Central memory CD4-positive, alpha-beta T cell (primary cell): ENCODE measurements around the gene INTU.
"Not testable (repeated sequence)": the region's sequence is repeated elsewhere in the genome, so short reads cannot be mapped to it uniquely, and the experiment has no call there.

Source experiments
- DNase-seq: peaks from one replicate; pipeline ENCODE4 v3.0.0; 2022

Gene INTU

DNA sequence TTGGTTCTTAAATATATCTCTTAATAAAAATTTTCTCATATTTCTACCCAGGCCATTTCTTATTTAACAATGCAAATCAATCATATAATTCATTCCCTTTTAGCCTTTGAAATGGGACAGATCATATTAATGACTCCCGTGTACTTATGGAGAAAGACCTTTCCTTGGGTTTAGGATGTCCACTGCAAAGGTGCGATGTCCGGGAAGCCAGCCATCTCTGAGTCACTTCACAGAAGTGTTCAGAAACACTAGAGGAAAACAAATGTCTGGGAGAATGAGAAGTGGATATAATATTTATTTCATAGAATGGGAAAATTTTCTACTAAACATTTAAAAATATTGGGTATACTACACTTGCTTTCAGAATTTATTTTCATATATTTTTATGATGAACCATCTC lies 15.3 kb downstream of the INTU start:
- DNase-seq: no peak

DNA sequence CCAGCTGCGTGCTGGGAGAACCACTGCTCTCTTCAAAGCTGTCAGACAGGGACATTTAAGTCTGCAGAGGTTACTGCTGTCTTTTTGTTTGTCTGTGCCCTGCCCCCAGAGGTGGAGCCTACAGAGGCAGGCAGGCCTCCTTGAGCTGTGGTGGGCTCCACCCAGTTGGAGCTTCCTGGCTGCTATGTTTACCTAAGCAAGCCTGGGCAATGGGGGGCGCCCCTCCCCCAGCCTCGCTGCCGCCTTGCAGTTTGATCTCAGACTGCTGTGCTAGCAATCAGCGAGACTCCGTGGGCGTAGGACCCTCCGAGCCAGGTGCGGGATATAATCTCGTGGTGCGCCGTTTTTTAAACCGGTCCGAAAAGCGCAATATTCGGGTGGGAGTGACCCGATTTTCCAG lies 22.8 kb downstream of the INTU start:
- not testable (repeated sequence) for DNase-seq

DNA sequence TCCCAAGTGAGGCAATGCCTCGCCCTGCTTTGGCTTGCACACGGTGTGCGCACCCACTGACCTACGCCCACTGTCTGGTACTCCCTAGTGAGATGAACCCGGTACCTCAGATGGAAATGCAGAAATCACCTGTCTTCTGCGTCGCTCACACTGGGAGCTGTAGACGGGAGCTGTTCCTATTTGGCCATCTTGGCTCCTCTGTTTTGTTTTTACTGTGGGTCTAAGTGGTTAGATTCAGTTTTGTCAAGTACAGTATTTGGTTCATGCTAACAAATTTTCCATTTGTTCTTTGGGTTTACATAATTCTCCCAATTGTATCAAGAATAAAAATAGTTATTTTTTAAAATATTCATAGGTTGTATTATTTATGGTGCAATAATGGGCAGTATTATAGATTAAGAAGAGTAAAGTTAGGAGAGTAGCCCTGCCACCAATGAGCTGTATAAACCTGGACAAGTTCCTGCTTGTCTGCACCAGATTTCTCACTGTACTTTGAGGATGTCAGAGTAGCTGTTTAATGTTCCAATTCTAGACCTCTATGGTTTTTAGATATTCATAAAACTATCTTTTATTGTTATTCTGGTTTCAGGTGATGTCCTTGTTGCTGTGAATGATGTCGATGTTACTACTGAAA lies 23.4 kb downstream of the INTU start:
- DNase-seq: no peak

DNA sequence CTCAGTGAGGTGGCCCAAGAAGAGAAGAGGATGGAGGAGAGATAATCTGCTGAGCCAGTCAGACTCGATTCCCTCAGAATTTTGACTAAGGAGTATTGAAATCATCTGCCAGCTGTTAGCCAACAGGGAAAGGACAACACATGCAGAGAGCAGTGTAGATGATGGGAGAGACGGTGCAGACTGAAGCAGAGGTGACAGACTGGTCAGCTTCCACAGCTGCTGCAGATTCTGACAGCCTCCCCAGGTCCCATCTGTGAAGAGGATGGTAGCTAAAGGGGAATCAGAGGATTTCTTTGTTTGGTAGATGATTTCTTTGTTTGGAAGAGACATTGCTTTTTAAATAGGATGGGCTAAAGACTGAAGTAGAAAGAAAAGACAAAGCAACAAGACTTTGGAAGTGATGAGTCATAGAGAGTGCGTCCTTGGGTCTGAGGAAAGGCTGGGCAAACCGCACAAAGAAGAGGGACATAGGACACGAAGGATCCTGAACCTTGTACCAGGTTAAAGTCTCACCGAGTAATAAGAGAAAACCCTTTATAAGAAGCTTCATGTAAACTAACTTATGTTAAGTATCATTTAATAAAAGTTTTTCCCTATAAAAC lies 27.6 kb downstream of the INTU start:
- no peak for DNase-seq

DNA sequence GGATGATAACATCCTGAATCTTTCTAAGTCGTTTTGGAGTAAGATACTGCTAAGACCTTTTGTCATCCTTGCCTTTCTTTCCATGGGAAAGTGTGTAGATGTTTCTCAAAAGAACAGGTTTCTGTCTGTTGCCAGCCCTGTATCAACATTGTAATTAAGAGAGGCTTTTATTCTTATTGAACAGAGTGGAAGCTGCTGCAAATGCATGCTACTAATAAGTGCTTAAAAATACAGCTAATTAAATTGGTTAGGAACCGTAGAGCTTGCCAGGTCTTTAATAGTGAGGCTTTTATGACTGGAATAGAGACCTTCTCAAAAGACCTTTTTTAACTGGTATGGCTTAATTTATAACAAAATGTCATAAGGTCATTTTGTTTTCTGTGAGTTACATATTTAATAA lies 34.4 kb downstream of the INTU start:
- DNase-seq: no peak

DNA sequence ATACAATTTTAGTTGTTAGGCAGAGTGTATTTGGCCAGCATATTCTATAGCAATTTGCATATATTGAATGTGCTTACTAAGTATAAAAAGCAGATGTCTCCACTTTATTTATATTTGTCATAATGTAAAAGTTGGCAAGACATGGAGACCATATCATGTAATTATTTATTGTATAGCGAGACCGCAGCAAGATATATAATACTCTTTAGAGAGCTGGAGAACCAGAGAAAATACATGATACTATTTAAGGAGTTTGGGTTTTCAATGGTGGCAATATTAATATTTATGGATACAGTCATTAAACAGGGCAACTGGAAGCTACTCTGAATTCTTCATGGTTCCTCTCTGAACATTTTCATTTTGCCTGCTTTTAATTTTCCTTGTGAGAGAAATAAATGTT lies 35.0 kb downstream of the INTU start:
- DNase-seq: no peak

DNA sequence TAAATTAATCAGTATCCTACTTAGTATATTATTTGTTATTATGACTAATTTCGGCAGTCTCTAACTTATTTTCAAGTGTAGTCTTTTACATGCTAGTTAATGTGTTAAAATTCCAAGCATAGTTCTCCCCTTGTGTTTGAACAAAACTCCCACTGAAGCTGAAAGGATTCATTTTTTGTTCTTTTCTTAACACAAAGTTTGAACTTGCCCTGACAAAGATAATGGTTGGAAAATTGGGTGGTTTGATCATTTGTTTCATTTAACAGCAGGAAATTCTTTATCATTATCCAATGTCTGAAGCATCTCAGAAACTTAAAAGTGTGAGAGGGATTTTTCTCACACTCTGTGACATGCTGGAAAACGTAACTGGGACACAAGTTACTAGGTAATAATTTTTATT lies 36.0 kb downstream of the INTU start:
- DNase-seq: no peak

DNA sequence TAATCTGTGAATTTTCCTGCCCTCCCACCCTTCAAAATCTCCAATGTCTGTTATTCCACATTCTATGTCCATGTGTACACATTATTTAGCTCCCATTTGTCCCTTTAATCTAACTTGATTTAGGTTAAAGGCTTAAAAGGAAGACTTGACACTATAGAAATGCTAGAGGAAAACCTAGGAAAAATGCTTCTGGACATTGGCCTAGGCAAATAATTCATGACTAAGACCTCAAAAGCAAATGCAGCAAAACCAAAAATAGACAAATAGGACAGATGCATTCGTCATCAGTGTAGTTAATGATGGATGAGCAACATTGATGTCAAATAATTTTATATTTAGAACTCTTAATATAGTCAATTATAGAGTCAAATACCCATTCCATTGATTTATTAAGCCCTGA lies 36.9 kb downstream of the INTU start:
- DNase-seq: no peak

DNA sequence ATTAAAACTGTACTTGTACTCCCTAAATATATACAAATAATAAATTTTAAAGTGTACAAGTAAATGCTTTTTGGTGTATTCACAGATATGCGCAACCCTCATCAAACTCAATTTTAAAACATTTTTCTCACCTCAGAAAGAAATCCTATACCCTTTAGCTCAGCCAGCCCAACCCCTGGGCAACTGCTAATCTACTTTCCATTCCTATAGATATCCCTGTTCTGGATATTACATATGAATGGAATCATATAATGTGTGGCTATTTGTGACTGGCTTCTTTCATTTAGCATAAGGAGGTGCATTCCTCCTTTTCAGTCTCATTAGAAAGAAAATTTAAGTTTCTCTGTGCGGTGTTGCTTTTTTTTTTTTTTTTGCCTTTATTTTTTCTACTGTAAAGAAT lies 39.4 kb downstream of the INTU start:
- no peak for DNase-seq

DNA sequence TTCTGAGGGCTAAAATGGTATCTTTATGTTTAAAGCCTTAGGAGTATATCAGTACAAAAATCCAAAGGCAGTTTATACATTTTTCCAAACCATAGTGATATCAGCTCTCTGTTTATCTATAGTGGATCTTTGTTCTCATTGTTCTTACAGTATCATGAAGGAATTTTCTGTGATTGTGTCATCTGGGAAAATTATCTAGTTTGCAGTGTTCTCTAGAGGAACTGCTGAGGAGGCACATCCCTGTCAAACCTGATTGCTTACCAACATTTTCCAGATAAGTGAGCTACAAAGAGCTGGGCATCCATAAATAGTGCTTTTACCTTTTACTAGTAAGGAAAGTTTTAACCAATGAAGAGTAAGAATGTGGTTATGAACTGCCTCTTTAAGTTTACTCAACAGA lies 52.5 kb downstream of the INTU start:
- no peak for DNase-seq

DNA sequence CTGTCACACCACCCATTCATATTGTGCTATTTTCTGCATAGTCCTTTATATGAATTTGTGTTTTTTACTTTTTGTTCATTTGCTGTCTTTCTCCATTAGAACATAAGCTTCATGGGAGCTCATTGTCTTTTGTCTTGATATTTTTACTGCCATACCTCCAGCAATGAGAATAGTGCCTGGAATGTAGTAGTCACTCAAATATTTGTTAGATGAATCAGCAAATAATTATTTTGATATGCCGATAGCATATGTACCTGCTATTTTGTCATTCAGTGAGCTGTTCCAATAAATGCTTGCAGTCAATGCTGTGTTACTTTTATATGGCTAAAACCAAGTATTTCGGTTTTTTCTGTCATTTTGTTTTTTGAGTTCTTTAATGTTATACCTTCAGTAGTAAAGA lies 53.9 kb downstream of the INTU start:
- no peak for DNase-seq

DNA sequence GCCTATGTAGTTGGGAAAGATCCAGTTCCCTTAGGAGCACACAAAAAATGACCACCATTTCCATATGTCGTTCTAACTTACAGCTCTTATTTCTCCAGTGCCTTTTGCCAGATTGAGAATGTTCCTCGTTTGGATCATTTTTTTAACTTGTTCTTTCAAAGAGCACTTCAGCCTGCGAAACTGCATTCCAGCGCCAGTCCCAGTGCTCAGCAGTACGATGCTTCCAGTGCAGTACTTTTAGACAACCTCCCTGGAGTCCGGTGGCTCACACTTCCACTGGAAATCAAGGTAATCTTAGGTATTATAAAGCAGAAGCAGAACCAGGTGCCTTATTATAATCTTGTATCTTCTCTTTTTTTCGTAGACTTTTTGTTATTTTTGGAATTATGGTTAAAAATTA lies 54.8 kb downstream of the INTU start:
- no peak for DNase-seq

DNA sequence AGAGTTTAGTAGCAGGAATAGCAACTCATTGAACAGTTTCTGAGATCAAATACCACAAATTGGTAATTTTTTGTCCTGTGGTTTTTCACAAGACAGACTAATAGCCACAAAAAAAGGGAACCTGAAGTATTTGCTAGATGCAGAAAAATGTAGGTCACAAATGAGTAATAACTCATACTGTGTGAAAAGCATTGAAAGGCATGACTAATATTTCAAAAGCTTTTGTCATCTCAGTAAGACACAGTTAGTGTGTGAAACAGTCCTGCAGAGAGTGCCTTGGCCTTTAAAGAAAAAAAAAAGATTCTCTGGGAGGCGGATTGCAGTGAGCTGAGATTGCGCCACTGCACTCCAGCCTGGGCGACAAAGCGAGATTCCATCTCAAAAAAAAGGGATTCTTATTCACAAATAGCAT lies 66.0 kb downstream of the INTU start:
- no peak for DNase-seq

DNA sequence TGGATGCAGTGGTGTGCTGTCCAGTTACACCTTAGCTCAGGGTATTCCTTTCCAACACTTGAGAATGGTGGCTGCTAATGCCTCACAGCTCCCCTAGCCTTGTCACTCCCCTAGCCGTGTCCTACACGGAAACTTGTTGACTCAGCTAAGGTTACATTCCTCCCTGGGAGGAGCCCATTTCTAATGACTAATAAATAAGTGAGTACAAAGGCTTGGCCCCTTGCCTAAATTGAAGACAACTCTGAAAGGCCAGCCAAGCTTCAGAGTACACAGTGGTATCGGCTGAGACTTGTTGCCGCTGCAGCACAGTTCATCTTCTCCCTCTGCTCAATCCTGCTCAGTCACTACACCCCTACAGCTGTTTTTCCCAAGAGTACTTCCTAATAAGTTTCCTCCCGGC lies 76.2 kb downstream of the INTU start:
- no peak for DNase-seq

DNA sequence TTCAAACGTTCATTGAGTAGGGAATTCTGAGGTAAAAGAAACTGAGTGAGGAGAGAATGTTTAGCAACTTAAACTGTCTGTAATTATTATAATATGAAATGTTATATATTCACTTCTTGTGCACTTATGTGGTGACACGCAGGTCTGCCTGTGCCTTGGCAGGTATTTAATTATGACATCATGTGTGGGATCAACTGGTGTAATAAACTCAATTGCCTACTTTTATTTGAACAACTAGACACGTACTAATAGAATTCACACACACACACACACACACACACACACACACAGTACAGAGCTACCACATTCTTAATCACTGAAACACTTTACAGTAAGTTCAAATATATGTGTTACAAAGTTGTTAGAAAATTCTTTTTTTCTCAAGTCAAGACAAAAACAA lies 76.7 kb downstream of the INTU start:
- DNase-seq: no peak

DNA sequence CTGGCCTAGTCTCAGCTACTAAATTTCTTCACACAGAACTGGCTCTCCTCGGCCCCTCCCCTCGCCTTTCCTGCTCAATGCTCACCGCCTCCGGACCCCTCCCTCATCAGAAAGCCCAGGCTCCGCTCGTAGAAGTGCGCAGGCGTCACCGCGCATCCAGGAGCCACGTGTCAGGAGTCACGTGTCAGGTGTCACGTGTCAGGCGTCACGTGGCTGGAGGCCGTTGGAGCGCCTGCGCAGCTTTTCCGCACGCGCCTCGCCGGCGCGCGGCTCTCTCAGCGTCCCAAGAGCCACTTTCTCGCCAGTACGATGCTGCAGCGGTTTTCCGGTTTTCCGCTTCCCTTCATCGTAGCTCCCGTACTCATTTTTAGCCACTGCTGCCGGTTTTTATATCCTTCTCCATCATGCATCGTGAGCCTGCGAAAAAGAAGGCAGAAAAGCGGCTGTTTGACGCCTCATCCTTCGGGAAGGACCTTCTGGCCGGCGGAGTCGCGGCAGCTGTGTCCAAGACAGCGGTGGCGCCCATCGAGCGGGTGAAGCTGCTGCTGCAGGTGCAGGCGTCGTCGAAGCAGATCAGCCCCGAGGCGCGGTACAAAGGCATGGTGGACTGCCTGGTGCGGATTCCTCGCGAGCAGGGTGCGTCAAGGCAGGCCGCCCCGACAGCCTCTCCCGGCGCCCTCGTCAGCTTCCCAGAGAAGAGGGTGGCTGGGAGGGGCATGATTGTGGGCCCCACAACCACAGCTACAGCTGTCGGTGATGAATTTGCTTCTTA lies 97.6 kb downstream of the INTU start, which contains the start of gene SLC25A31:
Gene SLC25A31 (plus strand): TSS at position 259 of the 772 bp plus-strand sequence. CDS start 146 bp downstream, at position 405.
- no peak for DNase-seq

DNA sequence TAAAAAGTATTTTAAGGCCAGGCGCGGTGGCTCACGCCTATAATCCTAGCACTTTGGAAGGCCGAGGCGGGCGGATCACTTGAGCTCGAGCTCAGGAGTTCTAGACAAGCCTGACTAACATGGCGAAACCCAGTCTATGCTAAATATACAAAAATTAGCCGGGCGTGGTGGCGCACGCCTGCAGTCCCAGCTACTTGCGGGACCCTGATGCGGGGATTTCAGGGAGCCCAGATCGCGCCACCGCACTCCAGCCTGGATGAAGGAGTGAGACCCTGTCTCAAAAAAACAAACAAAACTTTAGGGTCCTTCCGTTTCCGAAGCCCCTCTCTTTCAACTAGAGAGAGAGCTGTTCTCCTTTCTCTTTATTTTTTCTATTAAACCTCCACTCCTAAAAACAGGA lies 98.6 kb downstream of the INTU start:
- no peak for DNase-seq

DNA sequence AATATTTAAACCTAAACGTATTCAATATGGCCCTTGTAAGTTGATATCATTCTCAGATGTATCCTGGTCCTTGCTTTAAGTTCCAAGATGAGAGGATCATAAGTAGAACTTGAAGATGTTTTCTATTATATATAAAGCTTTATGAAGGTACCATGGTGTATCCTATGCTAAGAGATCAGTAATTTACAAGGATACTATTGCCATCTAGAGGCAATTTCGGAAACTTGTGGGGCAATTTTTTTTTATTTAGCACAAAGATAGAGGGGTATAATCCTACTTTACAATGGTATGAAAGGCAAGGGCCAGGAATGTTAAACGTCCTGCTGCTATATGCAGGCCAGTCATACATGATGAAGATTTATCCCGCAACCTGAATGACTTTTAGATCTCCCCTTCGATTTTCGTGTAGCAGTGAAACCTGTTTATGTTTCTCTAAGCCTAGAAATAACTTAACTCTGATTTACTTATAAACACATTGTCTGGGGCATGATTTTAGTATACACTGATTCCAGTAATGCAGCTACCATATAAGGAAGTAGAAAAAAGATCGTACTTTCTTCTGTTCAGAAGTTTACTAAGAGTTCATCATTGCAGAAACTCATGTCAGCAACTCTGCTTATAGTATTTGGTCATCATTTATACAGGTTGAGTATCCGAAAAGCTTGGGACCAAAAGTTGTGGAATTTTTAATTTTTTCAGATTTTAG lies 100.0 kb downstream of the INTU start:
- DNase-seq: no peak

DNA sequence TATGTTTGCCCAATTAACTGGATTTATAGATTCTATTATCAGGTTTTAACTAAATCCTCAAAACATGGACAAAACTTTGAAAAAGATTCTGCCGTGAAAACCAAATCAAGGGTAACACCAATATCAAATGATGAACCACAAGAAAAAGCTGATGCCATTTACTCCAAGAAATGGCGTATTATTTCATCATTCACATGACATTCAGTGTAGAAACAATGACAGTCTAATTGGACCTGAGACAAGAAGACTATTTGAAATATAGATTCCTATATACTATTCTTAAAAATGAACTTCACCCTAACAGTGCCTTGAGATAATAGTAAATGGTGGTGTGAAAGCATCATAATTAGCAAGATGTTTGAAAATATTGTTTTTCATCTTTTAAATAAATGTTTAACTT lies 102.2 kb downstream of the INTU start:
- no peak for DNase-seq

DNA sequence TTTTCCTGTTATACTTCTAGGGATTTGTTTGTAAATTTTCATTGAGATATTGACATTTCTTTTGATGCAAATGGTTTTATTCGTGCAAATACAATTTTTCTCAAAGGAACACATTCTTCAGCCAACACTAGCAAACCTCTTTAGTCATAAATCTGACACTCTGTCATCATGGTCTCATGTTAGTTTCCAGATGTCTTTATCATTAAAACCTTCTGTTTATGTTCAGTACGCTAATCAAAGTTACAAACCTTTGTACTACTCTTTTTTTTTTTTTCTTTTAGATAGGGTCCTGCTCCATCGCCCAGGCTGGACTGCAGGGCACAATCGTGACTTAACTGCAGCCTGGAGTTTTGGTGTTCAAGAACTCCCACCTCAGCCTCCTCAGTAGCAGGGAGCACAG lies 104.5 kb downstream of the INTU start:
- no peak for DNase-seq

DNA sequence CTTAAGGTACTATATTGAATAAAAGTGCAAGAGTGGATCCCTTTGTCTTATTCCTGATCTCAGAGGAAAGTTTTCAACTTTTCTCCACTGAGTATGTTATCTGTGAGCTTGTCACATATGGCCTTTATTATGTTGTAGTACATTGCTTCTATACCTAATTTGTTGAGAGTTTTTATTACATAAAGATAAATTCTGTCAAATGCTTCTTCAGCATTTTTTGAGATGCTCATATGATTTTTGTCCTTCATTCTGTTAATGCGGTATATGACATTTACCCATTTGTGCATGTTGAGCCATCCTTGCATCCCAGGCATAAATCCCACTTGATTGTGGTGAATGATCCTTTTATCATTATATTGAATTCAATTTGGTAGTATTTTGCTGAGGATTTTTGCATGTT lies 108.5 kb downstream of the INTU start:
- no peak for DNase-seq

DNA sequence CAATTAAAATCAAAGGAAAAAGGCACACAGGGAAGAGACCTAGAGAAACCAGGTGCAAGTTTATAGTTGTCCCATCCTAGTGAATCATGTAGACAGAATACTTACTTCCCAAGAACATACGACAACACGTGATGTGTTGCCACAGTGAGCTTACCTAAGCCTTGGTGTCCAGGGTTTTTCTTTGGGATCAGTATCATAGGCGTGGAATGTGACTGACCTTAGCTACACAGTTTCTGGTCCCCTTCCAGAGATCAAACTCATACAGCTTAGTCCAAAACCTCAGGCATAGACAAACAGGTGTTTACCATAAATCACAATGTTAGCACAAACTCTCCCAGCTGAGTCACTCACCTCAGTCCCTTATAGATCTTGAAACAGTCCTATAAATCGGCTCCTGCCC lies 115.1 kb downstream of the INTU start:
- DNase-seq: no peak

DNA sequence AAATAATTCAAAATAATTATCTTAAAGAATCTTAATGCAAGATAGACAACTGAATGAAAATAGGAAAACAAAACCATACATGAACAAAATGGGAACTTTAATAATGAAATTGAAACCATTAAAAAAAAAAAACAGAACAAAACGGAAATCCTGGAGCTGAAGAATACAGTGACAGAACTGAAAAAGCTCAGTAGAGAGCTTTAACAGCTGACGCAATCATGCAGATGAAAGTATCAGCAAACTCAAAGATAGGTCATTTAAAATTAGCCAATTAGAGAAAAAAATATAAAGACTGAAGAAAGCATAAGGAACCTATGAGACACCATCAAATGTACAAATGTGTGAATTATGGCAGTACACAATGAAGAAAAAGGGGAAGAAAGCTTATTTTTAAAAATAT lies 116.2 kb downstream of the INTU start:
- no peak for DNase-seq

DNA sequence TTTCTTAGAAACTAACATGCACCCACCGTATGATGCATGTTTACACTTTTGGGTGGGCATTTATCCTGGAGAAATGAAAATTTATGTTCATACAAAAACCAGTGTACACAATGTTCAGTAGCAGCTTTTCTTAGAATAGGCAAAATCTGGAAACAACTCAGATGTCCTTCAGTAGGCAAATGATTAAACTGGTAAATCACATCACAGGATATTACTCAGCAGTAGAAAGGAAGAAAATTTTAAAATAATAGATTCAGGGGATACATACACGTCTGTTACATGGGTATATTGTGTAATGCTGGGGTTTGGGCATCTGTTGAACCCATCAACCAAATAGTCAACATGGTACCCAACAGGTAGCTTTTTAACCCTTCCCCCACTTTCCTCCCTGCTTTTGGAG lies 124.1 kb downstream of the INTU start:
- no peak for DNase-seq
